Kasumi-1 (cell line): ENCODE measurements around the gene HORMAD2.

Experiments
- DNase-seq, 2 experiments: peaks; one replicate each; lab custom pipeline; 2025; lab: John Stamatoyannopoulos, UW

The HORMAD2 gene

DNA sequence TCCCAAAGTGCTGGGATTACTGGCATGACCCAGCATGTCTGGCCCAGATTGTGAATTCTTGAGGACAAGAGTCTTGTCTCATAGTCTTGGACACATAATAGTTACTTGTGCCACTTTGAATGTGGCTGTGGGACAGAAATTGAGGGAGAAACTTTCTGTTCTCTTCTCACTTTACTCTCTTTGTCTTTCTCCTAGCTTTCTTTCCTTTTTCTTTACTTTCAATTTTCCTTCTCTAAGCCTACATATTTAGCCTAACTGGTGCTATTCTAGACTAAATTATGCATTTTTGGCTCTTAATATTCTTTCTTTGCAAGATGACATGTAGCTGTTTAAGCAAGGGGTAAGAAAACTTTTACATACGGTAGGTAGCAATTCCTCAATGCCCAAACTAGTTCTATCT, 33.2 kb downstream of the HORMAD2 start:
- DNase-seq = no peak

DNA sequence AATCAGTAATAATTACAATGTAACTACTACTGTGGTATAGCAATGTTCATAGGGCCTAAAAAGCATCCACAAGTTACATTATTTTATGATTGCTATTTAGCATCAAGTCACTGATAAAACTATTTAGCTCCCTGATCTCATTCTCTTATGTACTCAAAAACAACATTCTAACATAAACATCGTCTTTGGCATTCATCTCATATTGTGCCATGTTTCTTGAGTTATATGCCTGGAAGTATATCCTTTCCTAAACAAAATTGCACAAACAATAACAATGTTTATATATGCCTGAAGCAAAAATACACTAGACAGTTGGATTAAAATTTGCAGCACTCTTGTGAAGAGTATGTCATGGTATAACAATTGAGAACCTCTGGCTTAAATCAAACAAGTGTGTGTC, 34.1 kb downstream of the HORMAD2 start:
- no peak for DNase-seq

DNA sequence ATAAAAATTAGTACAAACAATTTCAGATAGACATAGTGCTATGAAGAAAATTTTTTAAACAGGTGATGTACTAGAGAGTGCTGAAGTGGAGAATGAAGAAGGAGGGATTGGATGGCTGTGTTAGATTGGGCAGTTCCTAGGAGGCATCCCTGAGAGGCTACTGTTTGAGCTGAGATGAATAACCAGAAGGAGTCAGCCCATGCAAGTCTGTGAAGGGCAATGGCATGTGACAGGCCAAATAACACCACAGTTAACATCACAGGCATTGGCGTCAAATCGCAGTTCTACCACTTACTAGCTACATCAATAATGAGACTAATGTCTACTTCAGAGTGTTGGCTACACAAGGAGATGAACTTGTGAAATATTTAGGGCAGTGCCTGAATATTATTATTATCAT, 35.4 kb downstream of the HORMAD2 start:
- no peak for DNase-seq

DNA sequence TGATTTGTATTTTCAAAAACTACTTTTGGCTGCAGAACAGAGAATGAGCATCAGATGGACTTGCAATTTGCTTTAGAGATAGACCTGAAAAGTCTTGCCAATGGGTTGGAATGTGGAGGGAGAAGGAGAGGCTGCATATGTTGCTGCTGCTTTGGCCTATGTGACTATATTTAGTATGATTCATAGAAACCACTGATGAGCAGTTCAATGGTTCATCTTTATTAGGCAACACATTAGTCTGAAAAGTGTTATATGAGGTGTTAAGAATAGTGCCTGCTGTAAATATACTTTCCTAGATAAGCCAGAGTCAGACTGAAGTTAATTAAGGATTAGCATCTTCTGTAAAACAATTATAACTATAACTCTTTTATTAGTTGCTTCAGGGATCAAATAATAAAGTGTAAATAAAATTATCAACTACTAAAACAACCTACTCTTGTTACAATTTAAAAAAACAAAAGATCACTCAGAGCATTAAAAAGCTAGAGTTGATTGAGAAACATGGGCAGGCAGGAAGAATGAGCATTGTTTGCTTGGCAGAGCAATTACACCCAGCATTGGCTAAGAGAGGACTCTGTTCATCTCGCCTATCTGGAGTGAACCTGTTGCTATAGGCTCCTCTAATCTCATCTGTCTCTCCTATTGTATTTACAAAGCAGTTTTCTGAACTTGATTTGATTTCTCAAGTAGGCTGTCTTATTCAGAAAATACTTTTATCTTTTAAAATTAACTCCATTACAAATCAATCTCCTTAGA, 36.3 kb downstream of the HORMAD2 start:
- DNase-seq = no peak

DNA sequence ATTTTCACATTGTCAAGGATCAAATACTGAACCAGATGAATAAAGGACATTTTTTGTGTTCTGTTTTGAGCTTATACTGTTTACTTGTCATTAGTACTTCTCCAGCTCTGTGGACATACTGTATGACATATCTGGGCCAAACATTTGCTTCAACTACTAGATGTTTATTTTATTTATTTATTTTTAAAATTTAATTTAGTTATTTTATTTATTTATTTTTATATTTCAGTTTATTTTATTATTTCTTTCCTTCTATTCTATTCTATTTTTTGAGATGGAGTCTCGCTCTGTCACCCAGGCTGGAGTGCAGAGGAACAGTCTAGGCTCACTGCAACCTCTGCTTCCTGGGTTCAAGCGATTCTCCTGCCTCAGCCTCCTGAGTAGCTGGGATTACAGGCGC, 37.0 kb downstream of the HORMAD2 start:
- DNase-seq = no peak

DNA sequence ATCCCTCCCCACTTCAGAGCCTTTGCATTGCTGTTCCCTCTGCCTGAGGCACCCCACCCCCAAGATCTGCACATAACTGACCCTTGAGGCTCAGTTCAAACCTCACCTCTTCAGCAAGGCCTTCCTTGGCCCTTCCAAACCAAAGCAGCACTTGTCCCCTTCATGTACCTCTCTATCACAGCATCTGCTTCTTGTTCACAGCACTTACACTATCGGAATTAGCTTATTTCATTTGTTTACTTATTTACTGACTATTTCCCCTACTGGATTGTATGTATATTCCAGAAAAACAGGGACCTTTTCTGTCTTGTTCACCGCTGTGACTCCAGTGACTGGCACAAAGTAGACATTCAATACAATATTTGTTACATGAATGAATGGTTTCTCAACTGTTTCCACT, 38.0 kb downstream of the HORMAD2 start:
- DNase-seq = no peak

DNA sequence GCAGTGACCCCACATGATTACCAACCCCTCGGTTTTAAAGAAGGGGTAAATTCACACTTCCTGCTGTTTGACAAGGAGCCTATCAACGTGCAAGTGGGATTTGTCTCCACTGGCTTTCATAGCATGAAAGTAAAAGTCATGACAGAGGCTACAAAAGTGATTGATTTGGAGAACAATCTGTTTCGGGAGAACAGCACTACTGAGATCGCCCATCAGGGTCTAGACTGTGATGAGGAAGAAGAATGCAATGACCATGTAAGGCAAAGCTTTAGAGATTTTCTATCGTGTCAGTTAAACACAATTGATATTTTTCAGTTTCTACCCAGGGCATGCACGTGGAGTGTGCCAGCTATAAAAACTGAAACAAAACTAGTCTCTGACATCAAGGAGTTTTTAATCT, 41.7 kb downstream of the HORMAD2 start:
- no peak for DNase-seq

DNA sequence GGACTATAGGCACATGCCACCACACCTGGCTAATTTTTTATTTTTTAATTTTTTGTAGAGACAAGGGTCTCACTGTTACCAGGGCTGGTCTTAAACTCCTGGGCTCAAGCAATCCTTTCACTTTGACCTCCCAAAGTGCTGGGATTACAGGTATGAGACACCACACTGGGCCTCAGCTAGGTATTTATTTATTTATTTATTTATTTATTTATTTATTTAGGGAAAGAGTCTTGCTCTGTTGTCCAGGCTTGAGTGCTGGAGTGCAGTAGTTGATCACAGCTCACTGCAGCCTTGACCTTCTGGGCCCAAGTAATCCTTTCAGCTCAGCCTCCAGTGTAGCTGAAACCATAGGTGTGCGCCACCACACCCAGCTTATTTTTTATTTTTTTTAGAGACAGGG, 43.2 kb downstream of the HORMAD2 start:
- DNase-seq = no peak

DNA sequence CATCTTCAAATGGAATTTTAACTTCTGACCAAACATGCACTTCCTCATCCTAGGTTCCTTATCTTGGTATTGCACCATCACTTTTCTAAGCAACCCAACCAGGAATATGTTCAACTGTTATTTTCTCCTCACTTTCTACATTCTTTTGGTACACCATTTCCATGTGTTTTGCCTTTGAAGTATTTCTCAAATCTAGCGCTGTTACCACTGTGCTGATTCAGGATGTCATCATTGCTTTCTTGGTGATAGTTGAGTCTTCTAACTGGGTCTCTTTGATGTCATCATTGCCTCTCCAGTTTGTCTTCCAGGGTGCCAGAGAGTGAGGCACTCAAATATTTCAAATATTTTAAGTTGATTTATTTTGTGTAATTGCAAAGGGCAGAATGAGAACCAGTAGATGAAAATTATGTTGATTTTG, 47.5 kb downstream of the HORMAD2 start:
- peak in 1 of 2 experiments; percentile 10 for DNase-seq

DNA sequence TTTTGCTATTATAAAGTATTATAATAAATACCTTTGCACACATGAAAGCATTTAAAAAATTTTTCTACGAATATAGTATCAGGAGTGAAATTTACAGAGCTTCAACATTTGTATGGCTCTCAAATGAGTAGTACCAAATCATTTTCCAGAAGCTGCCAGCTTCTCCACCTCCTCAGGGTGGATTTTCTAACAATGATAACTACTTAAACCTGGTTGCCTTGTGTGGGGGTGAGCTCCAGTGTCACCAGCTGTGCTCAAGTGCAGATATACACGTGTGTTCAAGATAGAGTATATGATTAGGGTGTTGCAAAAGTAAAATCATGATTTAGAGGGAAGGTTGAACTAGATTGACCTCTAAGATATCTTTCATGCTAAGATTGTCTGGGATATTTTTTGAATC, 48.2 kb downstream of the HORMAD2 start:
- DNase-seq = no peak

DNA sequence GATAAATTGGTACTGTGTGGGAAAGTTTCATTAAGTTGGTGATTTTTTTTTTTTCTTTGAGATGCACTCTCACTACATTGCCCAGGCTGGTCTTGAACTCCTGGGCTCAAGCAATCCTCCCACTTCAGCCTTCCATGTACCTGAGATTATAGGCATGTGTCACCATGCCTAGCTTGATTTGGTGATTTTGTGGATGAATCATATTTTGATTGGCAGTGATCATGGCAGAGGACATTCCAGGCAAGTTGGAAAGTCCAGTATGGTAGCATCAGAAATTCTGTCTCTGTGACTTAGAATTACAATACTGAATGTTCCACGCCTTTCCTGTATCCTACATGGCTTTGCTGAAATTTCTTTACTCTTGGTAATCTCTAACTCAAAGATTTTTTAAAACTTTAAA, 49.4 kb downstream of the HORMAD2 start:
- DNase-seq = no peak

DNA sequence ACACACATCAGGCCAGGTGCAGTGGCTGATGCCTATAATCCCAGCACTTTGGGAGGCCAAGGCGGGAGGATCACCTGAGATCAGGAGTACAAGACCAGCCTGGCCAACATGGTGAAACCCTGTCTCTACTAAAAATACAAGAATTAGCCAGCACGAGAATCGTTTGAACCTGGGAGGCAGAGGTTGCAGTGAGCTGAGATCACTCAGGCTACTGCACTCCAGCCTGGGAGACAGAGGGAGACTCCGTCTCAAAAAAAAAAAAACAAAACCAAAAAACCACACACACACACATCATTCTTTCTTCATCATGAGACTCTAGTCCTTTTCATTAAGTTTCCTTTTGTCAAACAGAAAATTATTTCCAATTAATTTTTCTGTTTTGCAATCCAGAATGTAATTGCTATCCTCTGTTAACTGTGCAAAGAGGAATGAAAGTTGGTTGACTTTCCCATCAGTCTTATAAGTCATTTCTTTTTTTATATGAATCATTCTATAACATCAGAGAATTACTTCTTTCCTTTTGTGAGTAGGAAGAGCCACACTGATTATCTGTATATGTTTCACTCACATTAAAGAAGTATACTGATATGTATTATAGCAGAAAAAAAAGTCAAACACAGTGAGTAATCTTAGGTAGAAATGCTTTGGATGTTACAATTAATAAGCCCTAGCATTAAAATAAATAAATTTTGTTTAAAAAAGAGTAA, 52.2 kb downstream of the HORMAD2 start:
- no peak for DNase-seq

DNA sequence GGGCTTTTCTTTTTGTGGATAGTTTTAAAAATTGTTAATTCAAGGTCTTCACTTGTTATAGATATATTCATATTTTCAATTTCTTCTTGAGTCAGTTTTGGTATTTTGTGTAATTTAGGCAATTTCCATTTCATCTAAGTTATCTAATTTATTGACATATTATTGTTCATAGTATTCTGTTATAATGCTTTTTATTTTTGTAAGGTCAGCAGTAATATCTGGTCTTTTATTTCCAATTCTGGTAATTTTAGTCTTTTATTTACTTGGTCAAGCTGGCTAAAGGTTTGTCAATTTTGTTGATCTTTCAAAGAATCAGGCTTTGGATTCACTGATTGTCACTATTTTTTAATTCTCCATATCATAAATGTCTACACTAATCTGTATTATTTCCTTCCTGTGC, 60.1 kb downstream of the HORMAD2 start:
- no peak for DNase-seq

DNA sequence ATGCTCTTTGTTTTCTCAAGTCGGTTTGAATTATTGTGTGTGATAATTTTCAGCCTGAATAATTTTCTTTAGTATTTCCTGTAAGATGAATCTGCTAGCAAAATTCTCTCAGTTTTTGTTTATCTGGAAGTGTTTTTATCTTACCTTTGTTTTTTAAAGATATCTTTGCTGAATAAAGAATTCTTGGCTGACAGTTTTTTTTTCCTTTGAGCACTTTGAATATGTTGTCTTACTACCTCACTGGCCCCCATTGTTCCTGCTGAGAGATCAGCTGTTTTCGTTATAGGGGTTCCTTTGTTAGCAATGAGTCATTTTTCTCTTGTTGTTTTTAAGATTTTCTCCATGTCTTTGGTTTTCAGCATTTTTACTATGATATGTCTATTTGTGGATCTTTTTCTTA, 63.0 kb downstream of the HORMAD2 start:
- DNase-seq = no peak

DNA sequence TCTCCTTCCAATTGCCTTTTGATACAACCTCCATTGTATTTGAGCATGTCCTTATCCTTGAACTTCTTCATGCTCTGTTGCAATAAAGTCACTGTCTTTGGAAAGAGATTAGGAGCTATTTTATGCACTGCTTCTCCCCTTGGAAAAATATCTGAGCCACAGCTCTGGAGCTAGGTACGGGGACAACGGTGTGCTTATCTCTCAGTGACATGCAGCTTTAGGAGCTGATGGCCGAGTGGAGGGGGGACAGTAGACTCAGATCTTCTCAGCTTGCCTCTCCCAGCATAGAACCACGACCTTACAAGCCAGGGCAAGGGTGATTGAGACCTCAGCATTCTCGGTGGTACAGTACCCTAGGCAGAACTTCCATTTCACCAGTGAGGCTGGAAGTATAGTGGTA, 64.1 kb downstream of the HORMAD2 start:
- DNase-seq = no peak

DNA sequence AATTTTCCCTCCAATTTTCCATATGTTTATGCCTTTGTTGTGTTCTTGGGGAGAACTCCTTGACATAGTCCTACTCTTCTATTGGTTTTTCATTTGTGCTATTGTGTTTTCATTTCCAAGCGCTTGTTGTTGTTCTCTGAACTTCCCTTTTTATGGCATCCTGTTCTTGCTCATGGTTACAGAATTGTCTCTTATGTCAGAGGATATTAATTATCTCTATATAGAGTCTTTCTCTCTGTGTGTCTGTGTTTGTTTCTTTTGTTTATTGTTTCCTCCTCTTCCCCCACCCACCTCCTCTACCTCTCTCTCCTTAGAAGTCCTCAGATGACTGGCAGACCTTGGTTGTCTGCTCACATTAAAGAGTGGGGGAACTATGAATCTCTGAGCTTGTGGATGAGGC, 69.9 kb downstream of the HORMAD2 start:
- no peak for DNase-seq

DNA sequence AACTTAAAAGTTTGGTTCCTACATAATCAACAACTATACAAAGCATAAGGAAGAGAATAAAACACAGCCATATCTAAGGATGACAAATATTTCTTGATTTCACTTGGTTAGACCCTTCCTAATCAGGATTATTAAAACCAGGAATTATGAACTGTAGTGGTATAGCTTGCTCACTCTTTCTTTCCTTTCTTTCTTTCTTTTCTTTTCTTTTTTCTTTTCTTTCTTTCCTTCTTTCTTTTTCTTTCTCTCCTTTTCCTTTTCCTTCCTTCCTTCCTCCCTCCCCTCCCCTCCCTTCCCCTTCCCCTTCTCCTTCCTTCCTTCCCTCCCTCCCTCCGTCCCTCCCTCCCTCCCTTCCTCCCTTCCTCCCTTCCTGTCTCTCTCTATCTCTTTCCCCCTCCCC, 78.0 kb downstream of the HORMAD2 start:
- no peak for DNase-seq

DNA sequence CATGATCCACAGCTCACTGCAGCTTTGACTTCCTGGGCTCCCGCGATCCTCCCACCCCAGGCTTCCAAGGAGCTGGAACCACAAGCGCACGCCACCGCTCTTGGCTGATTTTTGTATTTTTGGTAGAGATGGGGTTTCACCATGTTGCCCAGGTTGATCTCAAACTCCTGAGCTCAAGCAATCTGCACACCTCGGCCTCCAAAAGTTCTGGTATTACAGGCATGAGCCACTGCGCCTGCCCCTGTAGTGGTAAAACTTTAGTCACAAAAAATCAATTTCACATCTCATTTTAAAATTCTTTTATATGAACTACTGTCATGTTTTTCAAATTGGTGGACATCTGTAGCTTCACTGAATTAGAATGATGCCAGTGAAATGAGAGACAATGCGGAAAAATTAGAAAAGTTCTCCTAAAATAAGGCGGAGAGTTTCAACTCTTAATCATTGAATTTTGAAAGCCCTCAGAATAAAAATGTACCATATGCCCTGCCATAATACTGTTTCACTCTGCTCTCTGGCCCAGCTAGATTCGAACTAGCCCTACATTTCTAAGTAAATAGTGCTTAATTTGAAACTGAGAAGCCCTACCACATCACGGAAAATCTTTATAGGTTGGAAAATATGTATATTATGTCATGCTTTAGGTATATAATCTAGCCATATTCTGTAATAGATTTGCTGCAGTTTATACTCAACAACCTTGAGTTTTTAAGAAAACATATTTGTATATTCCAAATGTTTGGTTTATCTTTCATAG, 78.7 kb downstream of the HORMAD2 start:
- no peak for DNase-seq

DNA sequence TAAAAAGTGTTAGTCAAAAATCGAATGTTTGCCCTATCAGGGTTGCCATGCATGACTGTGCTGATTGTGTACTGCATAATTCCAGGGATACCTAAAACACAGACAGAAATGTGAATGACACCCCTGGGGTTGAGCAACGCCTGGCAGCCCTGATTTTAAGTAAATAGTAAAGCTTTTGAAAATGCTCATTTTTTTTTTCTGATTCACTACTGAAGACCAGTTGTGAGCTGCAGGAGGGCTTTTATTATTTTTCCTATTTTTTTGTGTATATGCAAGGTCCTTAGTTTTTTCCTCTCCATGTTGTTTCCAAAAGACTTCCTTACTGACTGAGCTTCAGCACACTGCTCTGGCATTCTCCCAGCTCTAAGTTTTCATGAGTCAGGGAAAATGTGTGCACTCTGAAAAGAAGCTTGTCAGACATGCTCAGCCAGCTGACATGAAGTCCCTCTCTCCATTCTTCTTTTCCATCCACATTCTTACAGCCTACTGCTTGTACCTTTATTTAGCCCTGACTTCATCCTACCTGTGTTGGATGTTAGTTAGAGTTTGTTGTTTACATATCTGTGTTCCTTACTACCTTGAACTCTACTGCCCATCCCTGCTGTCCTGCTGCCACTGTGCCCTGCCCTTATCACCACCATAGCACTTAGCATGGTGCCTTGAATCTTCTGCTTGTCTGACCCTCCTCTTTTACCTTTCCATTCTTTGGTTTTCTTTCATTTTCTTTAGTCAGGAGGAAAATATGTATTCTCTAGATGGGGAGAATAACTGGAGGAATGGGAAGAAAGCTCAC, 79.5 kb downstream of the HORMAD2 start:
- no peak for DNase-seq

DNA sequence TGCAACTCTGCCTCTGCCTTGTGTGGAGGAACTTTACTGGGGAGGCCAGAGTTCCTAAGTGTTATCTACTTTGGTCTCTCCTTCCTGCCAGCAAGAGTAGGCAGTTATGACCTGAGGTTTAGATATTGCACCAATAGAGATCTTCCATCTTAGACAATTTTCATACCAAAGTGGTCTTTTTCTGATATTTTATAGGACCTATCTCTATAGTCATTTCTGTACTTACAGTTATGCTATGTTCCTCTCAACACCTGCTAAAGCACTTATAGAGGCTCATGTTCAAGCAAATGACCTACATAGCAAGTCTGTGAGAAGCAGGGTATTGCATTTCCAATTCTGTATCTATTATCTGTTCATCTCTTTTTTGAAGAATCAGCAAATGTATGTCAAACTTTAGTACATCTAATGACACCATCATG, 80.8 kb downstream of the HORMAD2 start:
- no peak for DNase-seq

DNA sequence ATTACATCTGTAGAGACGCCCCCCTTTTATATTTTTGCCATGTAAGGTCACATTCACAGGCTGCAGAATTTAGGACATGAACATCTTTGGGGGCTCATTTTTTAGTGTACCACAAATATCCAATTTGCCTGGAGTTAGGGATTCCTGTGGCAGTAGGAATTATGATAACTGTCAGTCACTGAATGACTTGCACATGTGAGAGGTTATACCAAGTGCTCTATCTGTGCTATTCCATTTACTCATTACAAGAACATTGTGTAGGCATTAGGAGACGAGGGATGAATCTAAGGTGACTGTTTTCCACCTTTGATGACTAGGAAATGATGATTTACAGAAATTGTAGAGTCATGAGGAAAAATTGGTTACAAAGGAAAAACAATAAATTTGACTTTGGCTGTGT, 87.0 kb downstream of the HORMAD2 start:
- DNase-seq = no peak

DNA sequence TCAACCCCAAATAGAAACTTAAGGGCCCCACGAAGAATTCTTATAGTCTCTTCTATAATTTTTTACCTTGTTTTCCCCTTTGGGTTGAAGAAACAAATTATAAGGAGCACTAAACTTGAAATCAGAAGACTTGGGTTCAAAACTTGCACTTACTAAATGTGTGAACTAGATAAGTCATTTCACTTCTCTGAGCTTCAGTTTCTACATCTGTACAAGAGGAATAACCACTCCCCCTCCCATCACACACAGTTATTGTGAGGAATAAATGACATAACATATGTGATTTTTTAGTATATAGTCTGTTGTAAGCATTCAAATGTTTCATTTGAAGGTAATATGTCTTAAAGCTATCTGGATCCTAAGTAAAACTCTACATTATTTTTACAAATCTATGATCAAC, 87.5 kb downstream of the HORMAD2 start:
- no peak for DNase-seq
